H9 (cell line): ENCODE data around the gene LIX1L. TPM values are rescaled to one million over a fixed set of nuclear protein-coding genes. Genes with fewer than 3 reads are reported as not detected.

Source experiments
- DNase-seq: peaks from one replicate; pipeline ENCODE4 v3.0.0-alpha.2; 2017
- H2AFZ ChIP-seq: one replicate; pipeline ENCODE4 v1.6.1; 2013; ENCODE audit warnings: mild to moderate bottlenecking, low read length, control low read depth, moderate library complexity
- H2AK5ac ChIP-seq: 2 replicates; pipeline ENCODE4 v1.6.1; 2013; ENCODE audit warnings: low read length, control low read depth, mixed read lengths; ENCODE audit not compliant: insufficient read length
- H2BK120ac ChIP-seq: one replicate; pipeline ENCODE4 v1.6.1; 2013; ENCODE audit warnings: low read depth, mild to moderate bottlenecking, low read length, control low read depth, inconsistent platforms; ENCODE audit not compliant: poor library complexity, severe bottlenecking
- H2BK12ac ChIP-seq: 2 replicates; pipeline ENCODE4 v1.6.1; 2013; ENCODE audit warnings: low read length, control low read depth, mixed read lengths, low read depth; ENCODE audit not compliant: insufficient read length
- H2BK15ac ChIP-seq: 2 replicates; pipeline ENCODE4 v1.6.1; 2013; ENCODE audit warnings: low read depth, low read length, control low read depth
- H2BK20ac ChIP-seq: one replicate; pipeline ENCODE4 v1.6.1; 2013; ENCODE audit warnings: low read depth, mild to moderate bottlenecking, low read length, control low read depth, inconsistent platforms; ENCODE audit not compliant: poor library complexity, severe bottlenecking
- H2BK5ac ChIP-seq: 2 replicates; pipeline ENCODE4 v1.6.1; 2013; ENCODE audit warnings: low read length, control low read depth, mixed read lengths; ENCODE audit not compliant: insufficient read length
- H3K14ac ChIP-seq: 2 replicates; pipeline ENCODE4 v1.6.1; 2013; ENCODE audit warnings: low read length, control low read depth; ENCODE audit not compliant: insufficient read depth
- H3K18ac ChIP-seq: 2 replicates; pipeline ENCODE4 v1.6.1; 2013; ENCODE audit warnings: low read depth, mild to moderate bottlenecking, mixed read lengths, low read length, control low read depth; ENCODE audit not compliant: insufficient read length
- H3K23ac ChIP-seq: 2 replicates; pipeline ENCODE4 v1.6.1; 2013; ENCODE audit warnings: low read length, control low read depth, mixed read lengths, low read depth; ENCODE audit not compliant: insufficient read length
- H3K23me2 ChIP-seq: 2 replicates; pipeline ENCODE4 v1.6.1; 2013; ENCODE audit warnings: low read depth, mild to moderate bottlenecking, mixed read lengths, low read length, control low read depth; ENCODE audit not compliant: insufficient read length, poor library complexity, severe bottlenecking
- H3K27ac ChIP-seq: 2 replicates; pipeline ENCODE4 v1.5.1; 2013; ENCODE audit warnings: low read length, control low read depth, mixed read lengths, low read depth; ENCODE audit not compliant: insufficient read length
- H3K27me3 ChIP-seq: 2 replicates; pipeline ENCODE4 v1.6.1; 2013; ENCODE audit warnings: low read length, control low read depth, inconsistent platforms; ENCODE audit not compliant: insufficient read depth
- H3K4ac ChIP-seq: 2 replicates; pipeline ENCODE4 v1.6.1; 2013; ENCODE audit warnings: low read depth, mild to moderate bottlenecking, control low read depth, inconsistent platforms, low read length, moderate library complexity
- H3K4me1 ChIP-seq: 2 replicates; pipeline ENCODE4 v1.6.1; 2013; ENCODE audit warnings: low read length, control low read depth, inconsistent platforms; ENCODE audit not compliant: insufficient read depth
- H3K4me2 ChIP-seq: 2 replicates; pipeline ENCODE4 v1.6.1; 2013; ENCODE audit warnings: low read length, control low read depth, mixed read lengths; ENCODE audit not compliant: insufficient read length, insufficient read depth
- H3K56ac ChIP-seq: 2 replicates; pipeline ENCODE4 v1.6.1; 2013; ENCODE audit warnings: low read depth, mild to moderate bottlenecking, mixed read lengths, low read length, control low read depth; ENCODE audit not compliant: insufficient read length
- H3K79me1 ChIP-seq: 2 replicates; pipeline ENCODE4 v1.6.1; 2013; ENCODE audit warnings: low read depth, mild to moderate bottlenecking, moderate library complexity, low read length, control low read depth, inconsistent platforms; ENCODE audit not compliant: insufficient read depth, poor library complexity, severe bottlenecking
- H3K79me2 ChIP-seq: 2 replicates; pipeline ENCODE4 v1.6.1; 2013; ENCODE audit warnings: low read length, control low read depth, inconsistent platforms; ENCODE audit not compliant: insufficient read depth
- H3K9ac ChIP-seq: 2 replicates; pipeline ENCODE4 v1.6.1; 2013; ENCODE audit warnings: low read length, control low read depth, mixed read lengths; ENCODE audit not compliant: insufficient read length; ENCODE audit errors: extremely low read depth
- H3K9me3 ChIP-seq: one replicate; pipeline ENCODE4 v1.6.1; 2013; ENCODE audit warnings: low read depth, low read length, inconsistent platforms; ENCODE audit not compliant: control insufficient read depth
- H3T11ph ChIP-seq: one replicate; pipeline ENCODE4 v1.6.1; 2013; ENCODE audit warnings: mild to moderate bottlenecking, low read length, control low read depth, inconsistent platforms
- H4K20me1 ChIP-seq: one replicate; pipeline ENCODE4 v1.6.1; 2013; ENCODE audit not compliant: control insufficient read depth, insufficient read length, insufficient read depth
- H4K5ac ChIP-seq: 2 replicates; pipeline ENCODE4 v1.6.1; 2013; ENCODE audit warnings: low read depth, mild to moderate bottlenecking, mixed read lengths, low read length, control low read depth; ENCODE audit not compliant: insufficient read length
- H4K8ac ChIP-seq: replicated peaks from 2 replicates; pipeline ENCODE4 v1.6.1; 2013; ENCODE audit warnings: low read length, control low read depth, mixed read lengths, low read depth; ENCODE audit not compliant: insufficient read length
- H4K91ac ChIP-seq: 2 replicates; pipeline ENCODE4 v1.6.1; 2013; ENCODE audit warnings: low read depth, mild to moderate bottlenecking, moderate library complexity, mixed read lengths, low read length, control low read depth; ENCODE audit not compliant: insufficient read length
- H3K27ac Mint-ChIP-seq, 3 experiments: 2 replicates in 2 of 3; 3 replicates in 1 of 3; pipeline ENCODE4 v1.8.0; 2020 to 2021; ENCODE audit warnings: mixed read lengths in 3 of 3, mild to moderate bottlenecking in 1 of 3, moderate library complexity in 1 of 3
- H3K27me3 Mint-ChIP-seq: 2 replicates; pipeline ENCODE4 v1.8.0; 2021; ENCODE audit warnings: low read depth, mild to moderate bottlenecking, moderate library complexity, mixed read lengths
- H3K36me3 Mint-ChIP-seq, 3 experiments: 2 replicates in 2 of 3; 3 replicates in 1 of 3; pipeline ENCODE4 v1.8.0; 2020 to 2021; ENCODE audit warnings: low read depth in 3 of 3, mixed read lengths in 3 of 3; ENCODE audit not compliant: insufficient read depth in 1 of 3
- H3K4me1 Mint-ChIP-seq, 2 experiments: 2 replicates each; pipeline ENCODE4 v1.8.0; 2020; ENCODE audit warnings: mixed read lengths in 2 of 2
- H3K4me3 Mint-ChIP-seq, 2 experiments: 2 replicates in 1 of 2; 3 replicates in 1 of 2; pipeline ENCODE4 v1.8.0; 2020 to 2021; ENCODE audit warnings: mild to moderate bottlenecking in 2 of 2, mixed read lengths in 2 of 2, moderate library complexity in 1 of 2
- H3K9me3 Mint-ChIP-seq, 2 experiments: 2 replicates in 1 of 2; 3 replicates in 1 of 2; pipeline ENCODE4 v1.8.0; 2020; ENCODE audit warnings: mild to moderate bottlenecking in 2 of 2, mixed read lengths in 2 of 2, moderate library complexity in 1 of 2
- CTCF ChIP-seq: fragments of 200-600 bp; sonication (generic); conservative IDR thresholded peaks from 3 replicates; pipeline ENCODE4 v1.8.0; 2021; ENCODE audit warnings: antibody characterized with exemption, mild to moderate bottlenecking
- whole genome bisulfite sequencing: extraction: QIAGEN DNeasy Blood & Tissue Kit; methylation state at CpG from one replicate; pipeline ENCODE4 v1.1.7; 2013; ENCODE audit warnings: missing lambda C conversion rate, low lambda C conversion rate, mixed read lengths; ENCODE audit not compliant: insufficient read length; ENCODE audit errors: extremely low coverage; 5-methylcytosine and 5-hydroxymethylcytosine counted together
- total RNA-seq: library from RNA; stranded (reverse); gene quantifications from 2 replicates; pipeline ENCODE4 v1.2.1, GENCODE V29; 2021

The LIX1L gene
- total RNA-seq, 1 experiment from 2014 or later, result 5.9 TPM

GRCh38 chr1:145891587-145892485 lies 66.0 kb downstream of the LIX1L start:
- WGBS, result no CpG with 5 or more reads among the region's 6 CpGs
- H3K18ac ChIP-seq, result no peak overlapping the region
- H3K9ac ChIP-seq, result peak overlapping the region; percentile 45
- no peak overlapping the region for H2BK12ac ChIP-seq
- H4K5ac ChIP-seq, result no peak overlapping the region
- H3K79me1 ChIP-seq, result no peaks in the 10 kb centered on the region
- H3K23me2 ChIP-seq, result peaks cover 4% of the 10 kb centered on the region
- H3K14ac ChIP-seq, result no peak overlapping the region
- peak; percentile 98 for DNase-seq
- H3T11ph ChIP-seq, result no peak overlapping the region
- H3K4ac ChIP-seq, result no peak overlapping the region
- H3K79me2 ChIP-seq, result no peaks in the 10 kb centered on the region
- H3K56ac ChIP-seq, result no peak overlapping the region
- no peak overlapping the region for H3K27ac ChIP-seq
- no peaks in the 10 kb centered on the region for H3K36me3 Mint-ChIP-seq
- no peaks in the 10 kb centered on the region for H4K20me1 ChIP-seq
- peak overlapping the region; percentile 33 to 95 (median 46); a peak in 4 of 7 replicates for H3K27ac Mint-ChIP-seq
- peak overlapping the region; percentile 39 to 73 for H3K4me3 Mint-ChIP-seq
- no peak overlapping the region for H2BK5ac ChIP-seq
- no peak overlapping the region for H2BK120ac ChIP-seq
- H3K27me3 Mint-ChIP-seq, result peaks cover 13% of the 10 kb centered on the region
- no peak overlapping the region for H4K91ac ChIP-seq
- no peaks in the 10 kb centered on the region for H3K9me3 Mint-ChIP-seq
- H3K4me2 ChIP-seq, result peak overlapping the region; percentile 41
- H2AK5ac ChIP-seq, result no peak overlapping the region
- TF ChIP-seq CTCF, result peak; percentile 98
- no peaks in the 10 kb centered on the region for H3K4me1 ChIP-seq
- H3K23ac ChIP-seq, result no peak overlapping the region
- no peaks in the 10 kb centered on the region for H3K27me3 ChIP-seq
- H2AFZ ChIP-seq, result peak overlapping the region; percentile 95
- H3K4me1 Mint-ChIP-seq, result peaks cover 16 to 17% of the 10 kb centered on the region in 2 experiments
- no peak overlapping the region for H2BK20ac ChIP-seq
- H3K9me3 ChIP-seq, result no peaks in the 10 kb centered on the region
- no peak overlapping the region for H2BK15ac ChIP-seq
- H4K8ac ChIP-seq, result no peak overlapping the region
